ENCODE results near the gene TTC39B.

Gene TTC39B

DNA sequence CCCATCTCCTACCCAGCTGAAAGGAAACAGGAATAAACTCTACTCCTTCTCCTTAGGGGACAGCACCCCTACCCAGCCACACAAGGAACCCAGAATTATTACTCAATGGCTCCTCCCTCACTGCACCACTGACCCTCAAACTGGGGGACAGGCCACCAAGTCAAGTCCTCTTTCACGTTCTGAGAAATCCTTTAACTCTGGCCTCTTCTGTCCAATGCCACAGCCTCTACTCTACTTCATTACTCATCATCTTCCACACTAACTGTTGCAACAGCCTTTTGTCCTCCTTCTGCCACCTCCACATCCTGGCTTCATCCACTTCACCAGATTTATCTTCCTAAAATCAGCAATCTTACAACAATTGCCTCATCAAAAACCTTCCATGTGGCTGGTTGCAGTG is 6.8 kb downstream of the TTC39B start:
- DNase-seq (ENCODE audit: low read depth): no peak

DNA sequence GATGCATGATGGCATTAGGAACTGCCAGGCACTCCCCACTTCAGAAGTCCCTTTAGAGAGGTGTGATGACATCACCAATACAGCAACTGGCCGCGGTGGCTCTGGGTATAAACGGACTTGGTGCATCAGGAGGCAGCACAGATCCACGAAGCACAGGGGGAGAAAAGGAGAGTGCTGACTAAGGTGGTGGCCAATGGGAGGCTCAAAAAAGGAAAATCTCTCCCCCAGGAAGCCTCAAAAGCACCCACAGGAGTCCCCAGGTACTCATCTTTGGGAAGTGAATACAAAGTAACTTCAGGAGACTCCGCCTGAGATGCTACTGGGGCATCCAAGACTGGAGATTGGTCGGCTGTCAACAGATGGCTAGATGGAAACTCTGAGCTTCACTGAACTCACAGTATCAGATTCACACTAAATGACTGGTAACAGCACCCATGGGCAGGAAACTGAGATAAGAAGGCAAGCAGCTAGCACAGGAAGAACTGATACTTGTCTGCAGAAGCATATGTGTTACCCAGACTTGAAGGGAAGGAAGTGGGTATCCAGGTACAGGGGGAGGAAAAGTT is 7.6 kb downstream of the TTC39B start:
- DNase-seq (ENCODE audit: low read depth): no peak

DNA sequence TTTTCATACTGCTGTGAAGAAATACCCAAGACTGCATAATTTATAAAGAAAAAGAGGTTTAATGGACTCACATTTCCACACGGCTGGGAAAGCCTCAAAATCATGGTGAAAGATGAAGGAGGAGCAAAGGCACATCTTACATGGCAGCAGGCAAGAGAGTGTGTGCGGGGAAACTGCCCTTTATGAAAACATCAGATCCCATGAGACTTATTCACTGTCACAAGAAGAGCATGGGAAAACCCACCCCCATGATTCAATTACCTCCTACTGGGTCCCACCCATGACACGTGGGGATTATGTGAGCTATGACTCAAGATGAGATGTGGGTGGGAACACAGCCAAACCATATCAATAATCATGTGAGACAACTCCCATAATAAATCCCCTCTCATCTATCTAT is 8.7 kb downstream of the TTC39B start:
- DNase-seq (ENCODE audit: low read depth): no peak

DNA sequence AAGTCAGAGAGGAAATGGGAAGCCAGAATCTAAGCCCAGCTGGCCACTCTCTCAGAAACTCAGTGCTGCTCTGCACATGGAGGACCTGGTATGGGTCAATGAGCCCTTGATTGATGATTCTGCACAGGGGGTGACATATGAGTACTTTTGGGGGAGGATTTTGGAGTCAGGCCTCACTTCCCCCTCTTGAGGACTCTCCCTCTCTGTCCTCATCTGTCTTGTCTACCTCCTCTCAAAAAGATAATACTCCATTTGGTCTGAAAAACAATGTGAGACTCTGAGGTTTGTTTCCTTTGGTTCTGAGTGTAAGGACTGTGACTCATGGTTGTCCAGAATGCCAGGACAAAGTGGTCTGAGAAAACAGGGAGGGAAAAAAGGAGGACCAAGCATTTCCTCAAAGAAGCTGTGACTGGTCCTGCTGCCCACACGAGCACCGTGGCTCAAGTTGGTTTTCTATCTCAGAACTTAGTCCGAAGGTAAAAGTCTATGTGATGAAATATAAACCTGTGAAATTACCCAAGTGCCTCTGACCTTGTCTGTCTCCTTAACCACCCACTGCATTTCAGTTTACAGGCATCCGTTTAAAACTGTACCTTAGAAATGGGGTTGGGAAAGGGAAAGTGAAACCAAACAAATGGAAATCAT is 11.1 kb downstream of the TTC39B start:
- no peak for DNase-seq (ENCODE audit: low read depth)

DNA sequence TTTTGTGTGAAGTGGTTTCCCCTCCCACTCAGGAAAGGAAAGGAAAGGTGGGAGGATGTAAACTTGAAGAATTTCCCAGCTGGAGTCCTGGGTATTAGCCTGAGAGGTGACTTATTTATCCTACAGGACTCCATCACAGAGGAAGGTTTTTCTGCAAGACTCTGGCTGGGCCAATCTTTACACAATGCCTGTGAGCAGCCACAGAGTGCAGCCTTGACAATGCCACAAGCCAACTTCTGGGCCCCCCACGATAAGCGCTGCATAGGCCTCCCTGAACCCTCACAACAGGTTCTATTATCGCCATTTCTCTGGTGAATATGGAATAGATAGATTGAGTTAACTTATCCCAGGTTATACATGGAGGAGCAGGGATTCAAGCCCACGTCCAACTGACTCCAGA is 12.4 kb downstream of the TTC39B start:
- no peak for DNase-seq (ENCODE audit: low read depth)

DNA sequence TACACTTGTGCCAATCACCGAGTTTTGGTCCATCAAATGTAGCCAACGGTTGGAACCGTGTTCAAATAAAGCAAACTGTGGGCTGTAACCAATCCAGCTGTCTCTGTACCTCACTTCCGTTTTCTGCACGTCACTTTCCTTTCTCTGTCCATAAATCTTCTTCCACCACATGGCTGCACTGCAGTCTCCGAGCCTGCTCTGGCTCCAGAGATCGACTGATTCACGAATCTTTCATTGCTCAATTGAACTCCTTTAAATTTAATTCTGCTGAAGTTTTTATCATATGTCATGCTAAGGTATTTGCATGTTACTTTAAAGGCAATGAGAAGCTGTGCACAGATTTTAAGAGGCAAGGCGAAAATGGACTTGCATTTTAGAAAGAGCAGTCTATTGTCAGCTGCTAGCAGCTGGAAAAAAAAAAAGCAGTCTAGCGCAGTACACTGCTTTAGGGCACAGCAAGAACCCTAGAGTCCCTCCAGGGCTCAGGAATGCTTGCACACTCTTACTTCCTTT is 13.2 kb downstream of the TTC39B start:
- no peak for DNase-seq (ENCODE audit: low read depth)

DNA sequence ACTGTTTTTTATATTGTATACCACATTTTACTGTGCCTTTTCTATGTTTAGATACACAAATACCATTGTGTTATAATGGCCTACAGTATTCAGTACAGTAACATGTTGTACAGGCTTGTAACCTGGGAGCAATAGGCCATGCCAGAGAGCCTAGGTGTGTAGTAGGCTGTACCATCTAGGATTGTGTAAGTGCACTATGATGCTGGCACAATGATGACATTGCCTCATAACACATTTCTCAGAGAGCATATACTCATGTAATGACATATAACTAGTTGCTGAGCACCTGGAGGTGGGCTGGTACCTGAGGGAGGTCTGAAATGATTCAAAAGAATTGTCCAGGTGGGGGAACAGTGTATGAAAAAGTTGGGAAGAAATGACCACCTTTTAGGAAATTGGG is 13.9 kb downstream of the TTC39B start:
- no peak for DNase-seq (ENCODE audit: low read depth)

DNA sequence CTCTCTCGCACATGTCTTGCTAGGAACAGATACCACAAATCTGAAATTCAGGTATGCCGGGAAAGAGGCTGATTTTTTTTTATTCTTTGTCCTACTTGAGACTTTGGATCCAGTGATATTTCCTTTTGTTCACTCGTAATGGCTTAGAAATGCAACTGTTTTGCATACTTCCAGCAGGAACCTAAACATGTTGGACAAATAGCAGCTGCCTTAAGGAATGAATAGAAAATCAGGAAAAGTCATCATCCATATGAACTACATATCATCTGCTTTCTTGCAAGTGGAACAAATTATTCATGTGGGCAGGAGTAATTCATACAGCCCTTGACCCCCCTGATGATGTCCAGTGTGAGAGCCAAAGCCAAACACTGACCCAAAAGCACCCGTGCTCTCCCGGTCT is 17.4 kb downstream of the TTC39B start:
- no peak for DNase-seq (ENCODE audit: low read depth)

DNA sequence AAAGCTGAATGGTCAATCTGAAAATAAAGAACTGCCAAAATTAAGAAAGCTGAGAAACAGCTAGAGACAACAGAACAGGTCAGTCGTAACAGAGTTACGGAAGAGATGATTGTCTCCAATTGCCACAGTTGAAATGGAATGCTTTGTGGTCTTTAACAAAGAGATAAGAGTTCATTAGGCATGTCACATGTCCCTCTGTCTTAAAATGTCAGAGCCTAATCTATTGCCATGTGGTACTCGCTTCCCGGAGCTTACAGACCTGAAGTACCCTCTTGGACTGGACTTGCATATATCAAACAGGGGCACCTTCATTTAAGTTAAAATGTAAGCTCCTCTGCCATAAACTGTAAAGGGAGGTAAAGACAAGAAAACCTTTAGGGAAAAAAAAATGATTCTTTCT is 19.7 kb downstream of the TTC39B start:
- no peak for DNase-seq (ENCODE audit: low read depth)

DNA sequence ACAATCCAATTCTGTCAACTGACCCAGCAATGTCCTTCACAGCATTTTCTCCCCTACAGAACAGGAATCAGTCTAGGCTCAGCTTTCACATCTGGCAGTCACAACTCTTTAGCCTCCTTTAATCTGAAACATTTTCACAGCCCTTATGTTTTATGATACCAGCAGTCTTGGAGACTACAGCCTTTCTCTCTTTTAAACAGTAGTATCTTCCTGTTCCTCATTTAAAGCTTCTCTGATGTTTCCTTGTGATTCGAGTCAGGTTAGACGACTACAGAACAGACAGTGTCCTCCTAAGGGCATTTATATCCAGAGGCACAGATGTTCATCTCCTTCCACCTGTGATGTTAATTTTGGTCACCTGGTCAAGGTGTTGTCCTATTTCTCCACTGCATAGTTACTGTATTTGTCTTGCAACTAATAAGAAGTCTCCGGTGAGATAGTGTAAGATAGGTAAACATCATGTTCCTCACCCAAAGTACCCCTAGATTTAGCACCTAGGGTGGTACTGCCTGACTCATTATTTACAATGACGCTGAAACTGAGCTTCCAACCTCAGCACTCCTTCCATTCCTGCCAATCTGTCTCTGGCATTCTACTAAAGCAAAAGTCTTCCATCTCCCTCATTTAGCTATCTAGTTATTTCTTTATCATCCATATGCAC is 20.7 kb downstream of the TTC39B start:
- no peak for DNase-seq (ENCODE audit: low read depth)

DNA sequence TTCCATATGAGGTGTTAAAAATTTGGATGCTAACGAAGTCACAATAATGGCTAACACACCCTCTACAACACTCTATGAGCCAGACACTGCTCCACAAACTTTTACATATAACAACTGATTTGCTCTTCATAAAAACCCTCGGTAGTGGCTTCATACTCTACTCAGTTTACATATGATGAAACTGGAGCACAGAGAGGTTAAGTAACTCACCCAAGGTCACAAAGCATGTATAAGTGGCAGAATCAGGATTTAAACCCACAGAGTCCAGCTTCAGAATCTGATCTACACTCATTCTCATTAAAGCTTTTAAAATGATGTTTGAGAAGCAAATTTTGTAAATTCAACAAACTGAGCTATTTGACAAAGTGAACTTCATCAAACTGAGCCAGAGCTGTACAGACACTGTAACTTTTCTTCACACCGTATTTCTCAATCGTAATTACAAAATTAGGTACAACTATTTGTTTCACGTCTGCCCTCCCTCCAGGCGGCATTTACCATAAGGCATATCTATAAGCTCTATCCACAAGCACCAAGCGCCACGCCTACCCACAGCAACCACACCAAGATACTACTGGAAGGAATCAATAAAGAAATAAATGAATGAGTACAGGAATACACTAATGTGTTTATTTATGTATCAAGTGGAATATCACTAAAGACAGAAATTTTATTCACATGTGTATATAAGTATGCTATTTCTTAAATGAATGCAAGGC is 24.3 kb downstream of the TTC39B start:
- DNase-seq (ENCODE audit: low read depth): no peak

DNA sequence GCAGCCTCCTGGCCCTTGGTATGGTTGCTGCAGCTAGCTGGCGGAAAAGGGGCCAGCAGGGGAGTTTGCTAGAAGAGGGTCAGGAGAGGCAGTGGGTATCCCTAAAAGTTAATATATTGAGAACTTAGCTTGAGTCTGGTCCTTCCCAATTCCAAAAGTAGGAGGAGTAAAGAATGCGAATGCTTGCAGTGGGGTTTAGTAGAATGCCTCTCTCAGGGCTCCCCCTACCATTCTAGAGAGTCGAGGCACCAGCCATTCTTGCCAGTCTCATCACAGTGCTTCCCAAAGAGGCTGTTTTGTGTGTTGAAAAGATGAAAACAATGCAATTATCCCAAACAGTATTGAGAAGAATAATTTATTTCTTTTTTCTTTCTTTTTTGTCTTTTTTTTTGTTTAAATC is 26.4 kb downstream of the TTC39B start:
- DNase-seq (ENCODE audit: low read depth): no peak

DNA sequence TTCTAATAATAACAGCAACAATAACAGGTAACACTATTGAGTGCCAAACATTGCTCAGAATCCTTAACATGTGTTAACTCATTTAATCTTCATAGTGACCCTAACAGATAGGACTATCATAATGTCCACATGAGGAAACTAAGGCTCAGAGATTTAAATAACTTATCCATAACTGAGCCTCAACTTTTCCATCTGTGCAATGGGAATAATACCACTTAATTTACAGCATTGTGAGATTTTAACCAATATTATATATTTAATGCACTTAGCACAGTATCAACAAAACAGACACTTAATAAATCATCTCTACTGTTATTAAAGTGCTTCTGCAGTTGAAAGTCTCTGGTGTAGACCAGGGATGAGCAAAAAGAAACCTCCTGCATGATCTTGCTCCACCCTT is 28.2 kb downstream of the TTC39B start:
- no peak for DNase-seq (ENCODE audit: low read depth)

DNA sequence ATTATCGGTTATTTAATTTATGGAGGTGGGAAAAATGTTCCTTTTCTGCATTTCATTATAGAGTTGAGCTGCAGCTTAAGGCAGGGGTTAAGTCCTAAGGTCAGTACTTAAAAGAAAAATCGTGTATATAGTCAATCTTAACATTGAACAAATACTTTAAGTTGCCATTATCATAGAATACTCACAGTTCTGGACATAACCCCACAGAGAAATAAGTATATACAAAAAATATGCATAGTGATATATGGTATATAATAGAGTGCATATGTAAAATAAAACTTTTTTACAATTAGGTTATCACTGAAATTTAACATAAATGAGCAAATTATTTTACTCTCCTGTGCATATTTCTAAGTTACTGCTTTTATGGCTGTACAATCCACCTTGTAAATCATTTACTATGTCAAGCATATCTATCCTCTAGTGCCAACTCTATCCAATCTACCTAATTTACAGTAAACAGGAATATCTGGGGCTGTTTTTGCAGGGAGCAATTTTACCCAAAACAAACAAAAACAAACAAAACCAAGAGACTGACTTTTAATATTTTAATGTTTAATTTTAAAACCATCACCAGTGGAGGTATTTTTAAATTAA is 28.8 kb downstream of the TTC39B start:
- DNase-seq (ENCODE audit: low read depth): no peak

DNA sequence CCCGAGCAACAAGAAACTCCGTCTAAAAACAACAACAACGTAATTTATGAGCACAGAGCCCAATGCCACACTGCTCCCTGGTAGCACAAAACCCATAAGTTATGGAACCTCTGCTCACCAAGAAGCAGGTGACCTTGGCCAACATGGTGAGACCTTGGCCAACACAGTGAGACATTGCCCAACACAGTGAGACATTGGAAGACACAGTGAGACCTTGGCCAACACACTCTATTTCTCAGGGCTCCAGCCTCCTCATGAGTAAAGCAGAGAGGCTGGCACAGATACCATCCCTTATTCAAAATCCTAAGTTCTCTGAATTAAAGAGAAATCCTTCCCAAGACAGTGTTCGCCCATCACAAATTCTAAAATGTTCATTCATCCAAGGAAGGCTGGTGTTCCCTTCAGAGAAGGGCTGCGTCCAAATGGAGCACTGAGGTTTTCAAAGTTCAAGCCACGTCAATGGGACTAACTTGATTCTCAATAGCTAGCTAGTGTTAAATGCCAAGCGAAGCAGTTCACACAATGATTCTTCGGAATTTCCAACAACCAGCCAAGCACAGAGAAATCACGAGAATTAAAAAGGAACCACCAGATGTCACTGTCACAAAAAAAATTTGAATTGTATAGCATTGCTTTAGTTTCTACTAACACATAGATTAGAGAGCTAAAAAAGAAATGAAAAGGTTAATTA is 29.5 kb downstream of the TTC39B start:
- DNase-seq (ENCODE audit: low read depth): peak; percentile 22

DNA sequence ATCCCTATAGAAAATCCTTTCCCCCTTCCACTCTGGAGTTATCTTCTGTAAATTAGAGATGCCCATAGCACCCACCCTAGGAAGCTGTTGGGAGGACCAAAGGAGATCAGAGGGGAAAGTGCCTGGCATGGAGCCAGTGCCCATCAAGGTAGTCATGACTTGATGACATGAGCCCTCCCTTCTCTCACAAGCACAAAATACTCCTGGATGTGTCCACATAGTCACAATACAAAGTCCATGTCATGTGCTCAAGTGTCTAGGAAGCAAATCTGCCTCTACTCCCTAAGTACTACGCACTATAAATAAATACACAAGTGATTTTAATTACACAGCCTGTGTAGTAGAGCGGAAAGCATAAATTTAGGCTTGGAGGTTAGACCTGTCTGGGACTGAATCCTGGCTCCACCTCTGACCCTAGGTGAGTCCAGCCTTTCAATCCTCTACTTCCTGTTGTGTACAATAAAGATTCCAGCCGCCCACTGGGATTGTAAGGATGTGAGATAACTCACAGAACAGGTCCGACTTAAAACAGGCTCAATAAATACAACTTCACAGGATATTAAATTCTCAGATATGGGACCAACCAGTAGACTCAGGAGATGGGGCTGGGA is 30.6 kb downstream of the TTC39B start:
- no peak for DNase-seq (ENCODE audit: low read depth)

DNA sequence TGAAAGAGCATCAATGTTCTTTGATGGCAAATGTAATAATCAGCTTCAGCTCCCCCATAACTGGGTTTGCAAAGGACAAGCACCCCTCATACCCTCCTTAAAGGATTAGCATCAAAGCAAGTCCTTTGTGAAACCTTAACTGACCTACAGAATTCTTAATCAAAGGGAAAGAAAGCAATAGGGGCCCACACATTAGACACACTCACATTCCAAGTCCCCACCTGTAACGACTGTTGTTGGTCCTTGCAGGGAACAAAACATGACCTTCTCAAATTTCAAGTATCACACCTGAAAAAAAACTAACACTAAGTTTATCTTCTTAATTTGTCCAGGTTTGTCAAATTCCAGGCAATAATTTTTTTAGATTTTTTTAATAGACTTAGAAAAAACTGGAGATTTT is 32.6 kb downstream of the TTC39B start:
- DNase-seq (ENCODE audit: low read depth): no peak

DNA sequence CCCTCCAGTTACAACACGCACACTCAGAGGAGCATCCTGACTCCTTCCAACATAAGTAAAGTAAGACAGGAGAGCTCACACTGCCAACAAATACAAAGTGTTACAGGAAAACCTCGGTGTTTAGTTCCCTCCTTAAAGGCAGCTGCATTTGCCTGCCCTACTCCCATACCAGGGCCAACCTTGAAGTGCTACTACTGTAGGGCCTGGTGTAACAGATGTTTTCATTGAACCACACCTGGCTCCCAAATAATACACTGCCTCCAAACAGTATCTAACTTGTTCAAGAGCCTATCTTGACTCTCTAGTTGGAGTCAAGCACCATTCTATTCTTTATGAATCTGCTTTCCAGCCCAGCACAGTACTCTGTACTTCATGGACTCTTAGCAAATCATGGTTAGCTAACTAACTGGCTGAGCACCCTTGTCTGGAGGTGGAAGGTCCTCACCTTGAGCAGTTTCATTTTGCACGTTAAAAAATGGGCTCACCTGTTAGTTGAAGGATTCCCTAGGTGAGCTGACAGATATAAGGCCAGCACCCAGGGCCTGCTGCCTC is 34.6 kb downstream of the TTC39B start:
- DNase-seq (ENCODE audit: low read depth): no peak

DNA sequence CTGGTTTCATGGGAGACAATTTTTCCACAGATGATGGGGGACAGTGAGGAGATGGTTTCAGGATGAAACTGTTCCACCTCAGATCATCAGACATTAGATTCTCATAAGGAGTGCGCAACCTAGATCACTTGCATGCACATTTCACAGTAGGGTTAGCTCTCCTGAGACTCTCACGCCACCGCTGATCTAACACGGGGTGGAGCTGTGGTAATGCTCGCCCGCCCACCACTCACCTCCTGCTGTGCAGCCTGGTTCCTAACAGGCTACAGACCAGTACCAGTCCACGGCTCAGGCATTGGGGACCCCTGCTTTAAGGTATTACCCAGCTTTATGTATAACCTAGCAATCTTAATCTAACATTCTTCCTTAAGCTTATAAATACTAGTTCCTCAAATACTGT is 35.6 kb downstream of the TTC39B start:
- DNase-seq (ENCODE audit: low read depth): no peak

DNA sequence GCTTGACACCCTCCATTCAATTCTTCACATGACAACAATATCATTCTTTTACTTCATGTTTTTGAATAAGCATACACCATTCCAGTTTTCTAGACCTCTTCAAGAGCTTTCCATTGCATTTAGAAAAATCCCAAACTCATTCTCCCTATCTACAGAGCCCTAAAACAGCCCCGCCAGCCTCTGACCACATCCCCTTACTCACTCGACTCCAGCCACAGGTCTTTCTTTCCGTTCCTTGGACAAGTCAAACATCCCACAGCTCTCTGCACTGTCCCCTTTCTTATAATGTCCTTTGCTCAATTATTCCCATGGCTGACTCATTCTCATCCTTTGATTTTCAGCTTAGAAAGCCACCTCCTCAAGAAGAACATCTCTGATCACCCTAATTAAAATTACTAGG is 38.2 kb downstream of the TTC39B start:
- no peak for DNase-seq (ENCODE audit: low read depth)

DNA sequence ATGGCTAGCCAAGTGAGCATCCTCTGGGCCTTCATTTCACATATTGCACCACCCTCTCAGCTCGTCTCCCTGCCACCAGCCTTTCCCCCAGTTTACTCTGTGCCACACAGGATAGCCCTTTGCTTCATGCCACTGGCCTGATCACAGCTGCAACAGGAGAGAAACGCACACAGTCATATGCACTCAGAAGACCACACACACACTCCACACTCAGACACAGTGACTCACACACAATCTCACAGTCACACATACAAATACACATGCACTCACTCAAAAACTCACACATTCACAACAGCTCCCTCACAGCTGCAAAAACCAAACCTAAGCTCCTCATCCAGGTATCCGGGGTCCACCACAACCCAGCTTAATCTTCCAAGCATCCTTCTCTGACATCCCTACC is 38.7 kb downstream of the TTC39B start:
- DNase-seq (ENCODE audit: low read depth): no peak

Measured in stromal cell of bone marrow (primary cell).